Endothelial cell of umbilical vein (primary cell): ENCODE results near the gene MTERF4. TPM values are rescaled to one million over a fixed set of nuclear protein-coding genes. Genes with fewer than 3 reads are reported as not detected.

Source experiments
- BruUV-seq: library from RNA; stranded (reverse); fragments of 400-500 nt; replicated peaks from 2 replicates; lab custom pipeline; 2021; lab: Mats Ljungman, UMichigan
- CTCF ChIA-PET: fragments of 300-600, 350-600 bp; sonication (Branson Sonifier 250); formaldehyde crosslinking; loops from one replicate; lab custom pipeline; 2021; ENCODE audit warnings: antibody characterized with exemption, inconsistent platforms; lab: Charles Lee
- POLR2A ChIA-PET: fragments of 300-600, 350-600 bp; sonication (Branson Sonifier 250); formaldehyde crosslinking; loops from one replicate; lab custom pipeline; 2021; ENCODE audit warnings: antibody characterized with exemption, inconsistent platforms; lab: Charles Lee
- DNase-seq: peaks from one replicate; pipeline ENCODE4 v3.0.0-alpha.2; 2011; ENCODE audit warnings: low read depth, low spot score
- FAIRE-seq: peaks from 2 replicates; lab custom pipeline; 2011; peaks lifted over from hg19 to GRCh38; lab: Jason Lieb, UNC
- H2AFZ ChIP-seq: 2 replicates; pipeline ENCODE4 v1.6.0; 2012; ENCODE audit warnings: low read depth, low read length, control low read depth, inconsistent platforms
- H3K27ac ChIP-seq: 2 replicates; pipeline ENCODE4 v1.5.1; 2011; ENCODE audit warnings: low read depth, mild to moderate bottlenecking, control low read depth, low read length, moderate library complexity; ENCODE audit not compliant: insufficient read depth
- H3K27me3 ChIP-seq, 2 experiments: 2 replicates each; pipeline versions ENCODE4 v1.6.0 to v1.6.1; 2011; ENCODE audit warnings: low read length in 2 of 2, mixed read lengths in 1 of 2; ENCODE audit not compliant: control insufficient read depth in 2 of 2, insufficient read depth in 2 of 2
- H3K36me3 ChIP-seq, 2 experiments: 2 replicates in 1 of 2; 3 replicates in 1 of 2; pipeline ENCODE4 v1.5.1; 2011; ENCODE audit warnings: low read length in 2 of 2, mild to moderate bottlenecking in 1 of 2, moderate library complexity in 1 of 2; ENCODE audit not compliant: control insufficient read depth in 2 of 2, insufficient read depth in 2 of 2; ENCODE audit errors: extremely low read depth in 1 of 2
- H3K4me1 ChIP-seq: 3 replicates; pipeline ENCODE4 v1.5.1; 2011; ENCODE audit warnings: mild to moderate bottlenecking, low read length; ENCODE audit not compliant: control insufficient read depth, insufficient read depth; ENCODE audit errors: extremely low read depth
- H3K4me2 ChIP-seq: 2 replicates; pipeline ENCODE4 v1.6.1; 2011; ENCODE audit warnings: low read length, control low read depth, mixed read lengths; ENCODE audit not compliant: insufficient read depth
- H3K4me3 ChIP-seq, 3 experiments: fragments of 200-600 bp in 1 of 3; sonication (generic), shearing (Covaris generic) in 1 of 3; replicated peaks in 1 of 3; 2 replicates each; pipeline ENCODE4 v1.5.1; 2011 to 2016; ENCODE audit warnings: control low read depth in 3 of 3, low read length in 3 of 3, mild to moderate bottlenecking in 2 of 3, inconsistent platforms in 1 of 3, low read depth in 1 of 3, moderate library complexity in 1 of 3; ENCODE audit not compliant: insufficient read depth in 1 of 3
- H3K79me2 ChIP-seq: 2 replicates; pipeline ENCODE4 v1.6.0; 2012; ENCODE audit warnings: low read length, inconsistent platforms; ENCODE audit not compliant: control insufficient read depth, insufficient read depth
- H3K9ac ChIP-seq: replicated peaks from 2 replicates; pipeline ENCODE3; 2011; ENCODE audit warnings: low read length, control low read depth; ENCODE audit not compliant: insufficient read depth; ENCODE audit errors: extremely low read depth
- H3K9me1 ChIP-seq: replicated peaks from 3 replicates; pipeline ENCODE4 v1.6.0; 2011; ENCODE audit warnings: mild to moderate bottlenecking, low read length; ENCODE audit not compliant: control insufficient read depth, insufficient read depth; ENCODE audit errors: extremely low read depth
- H3K9me3 ChIP-seq: replicated peaks from 2 replicates; pipeline ENCODE4 v1.5.1; 2012; ENCODE audit warnings: low read length, inconsistent platforms; ENCODE audit not compliant: control insufficient read depth, insufficient read depth
- H4K20me1 ChIP-seq: replicated peaks from 2 replicates; pipeline ENCODE3; 2011; ENCODE audit warnings: mild to moderate bottlenecking, low read length; ENCODE audit not compliant: control insufficient read depth, insufficient read depth; ENCODE audit errors: extremely low read depth
- CTCF ChIP-seq, 2 donors: IDR thresholded peaks; 1 replicate in 1 of 2; 2 replicates in 1 of 2; pipeline ENCODE4 v1.5.1; 2011; ENCODE audit warnings: low read length in 2 of 2, mild to moderate bottlenecking in 2 of 2, moderate library complexity in 2 of 2, control low read depth in 1 of 2, inconsistent platforms in 1 of 2, low read depth in 1 of 2; ENCODE audit not compliant: insufficient read depth in 1 of 2; ENCODE audit errors: extremely low read depth in 1 of 2
- EZH2 ChIP-seq: IDR thresholded peaks from 2 replicates; pipeline ENCODE4 v1.6.1; 2012; ENCODE audit warnings: borderline replicate concordance, low read depth, mild to moderate bottlenecking, moderate library complexity, low read length, inconsistent platforms; ENCODE audit not compliant: severe bottlenecking
- FOS ChIP-seq: IDR thresholded peaks from 2 replicates; pipeline ENCODE4 v1.6.1; 2011; ENCODE audit warnings: mild to moderate bottlenecking, low read length, moderate library complexity, borderline replicate concordance; ENCODE audit not compliant: insufficient read depth
- GATA2 ChIP-seq: IDR thresholded peaks from 2 replicates; pipeline ENCODE4 v1.7.0; 2011; ENCODE audit warnings: low read depth, mild to moderate bottlenecking, moderate library complexity, mixed read lengths, low read length; ENCODE audit not compliant: insufficient read length, insufficient read depth
- JUN ChIP-seq: IDR thresholded peaks from 2 replicates; pipeline ENCODE4 v1.6.1; 2011; ENCODE audit warnings: borderline replicate concordance, low read depth; ENCODE audit not compliant: insufficient read length, insufficient read depth
- MAX ChIP-seq: IDR thresholded peaks from 2 replicates; pipeline ENCODE4 v1.6.1; 2011; ENCODE audit not compliant: insufficient read depth, insufficient read length
- MYC ChIP-seq: IDR thresholded peaks from one replicate; pipeline ENCODE4 v1.6.1; 2011; ENCODE audit warnings: mild to moderate bottlenecking, low read depth, low read length
- POLR2A ChIP-seq: IDR thresholded peaks from 2 replicates; pipeline ENCODE4 v1.6.1; 2012; ENCODE audit warnings: low read depth, mild to moderate bottlenecking, control low read depth, low read length
- POLR2AphosphoS5 ChIP-seq: IDR thresholded peaks from 2 replicates; pipeline ENCODE4 v1.6.1; 2012; ENCODE audit warnings: low read depth, mild to moderate bottlenecking, control low read depth, low read length, moderate library complexity; ENCODE audit not compliant: insufficient read depth
- dilution Hi-C: fragments of 300-500 bp; cut with MboI; formaldehyde crosslinking; loops from one replicate; pipeline ENCODE4 v1.15.0; 2019; ENCODE audit warnings: low sequenced_read_pairs; ENCODE audit not compliant: extremely low pct_ligation_motif_present
- intact Hi-C: fragments of 100-400 bp; cut with micrococcal nuclease; formaldehyde crosslinking; loops from one replicate; pipeline ENCODE4 v1.10.0; 2022
- polyA plus RNA-seq, 4 experiments: library from polyadenylated mRNA; depleted of rRNA in 3 of 4; stranded (reverse) in 3 of 4; unstranded in 1 of 4; fragments of >200 nt; gene quantifications; 2 replicates each; pipeline versions ENCODE4 v1.2.1 to v1.2.3, GENCODE V29; 2011 to 2012; ENCODE audit warnings: missing spikeins in 1 of 4
- total RNA-seq: library from RNA; stranded (reverse); gene quantifications from 2 replicates; pipeline ENCODE4 v1.2.3, GENCODE V29; 2021

Gene MTERF4
- total and polyA plus RNA-seq, 2 donors (not counting 3 experiments of a cell fraction or from before 2014, with no cell fraction given), result 14.7 to 27.3 TPM

- BruUV-seq, result no TSS peak
- dilution Hi-C loops, result no loop called here
- H3K9ac ChIP-seq, result no peak overlapping the region
- H3K9me1 ChIP-seq, result no peaks in the 10 kb centered on the region
- H3K36me3 ChIP-seq, result peaks cover 0 to 2% of the 10 kb centered on the region in 2 experiments
- H3K27ac ChIP-seq, result no peak overlapping the region
- FAIRE-seq (no peak), DNase-seq (no peak)
- H3K4me1 ChIP-seq, result no peaks in the 10 kb centered on the region
- TF ChIP-seq POLR2A (no peak), EZH2 (no peak), FOS (no peak), GATA2 (no peak), POLR2AphosphoS5 (no peak), MYC (no peak), JUN (no peak), MAX (no peak), CTCF (IDR thresholded peaks at IDR 0.05; ENCODE audit: extremely low read depth in 1 of 2, insufficient read depth in 1 of 2, low read depth in 1 of 2, low read length in 2 of 2) (no peak)
- no peaks in the 10 kb centered on the region for H3K79me2 ChIP-seq
- CTCF ChIA-PET, result no interaction called here
- no peak overlapping the region for H3K4me2 ChIP-seq
- intact Hi-C loops, result loop anchor here (10.0 kb wide), 1 partner anchor 159 kb away; no protein-coding TSS in a partner anchor
- no peaks in the 10 kb centered on the region for H4K20me1 ChIP-seq
- no peak overlapping the region for H2AFZ ChIP-seq
- POLR2A ChIA-PET, result no interaction called here
- H3K4me3 ChIP-seq, result no peak overlapping the region
- H3K27me3 ChIP-seq, result no peaks in the 10 kb centered on the region
- H3K9me3 ChIP-seq, result no peaks in the 10 kb centered on the region
These were observed 27.8 kb downstream of the MTERF4 start for GRCh38 chr2:241074065-241074818.
